SK-N-SH (cell line): ENCODE measurements around the gene CALD1. TPM values are rescaled to one million over a fixed set of nuclear protein-coding genes. Genes with fewer than 3 reads are reported as not detected.

Experiments used
- CTCF ChIA-PET: fragments of 300-600, 350-600 bp; formaldehyde crosslinking; extraction: SDS; loops from one replicate; lab custom pipeline; 2021; lab: Yijun Ruan, JAX
- POLR2A ChIA-PET: fragments of 350-600 bp; sonication (Branson Sonifier 250); formaldehyde crosslinking; extraction: SDS; loops from one replicate; lab custom pipeline; 2020; ENCODE audit warnings: antibody characterized with exemption, inconsistent platforms; lab: Yijun Ruan, JAX
- DNase-seq: peaks from one replicate; pipeline ENCODE4 v3.0.0; 2012
- H2AFZ ChIP-seq: fragments of 200-600 bp; sonication (generic); 2 replicates; pipeline ENCODE4 v1.8.1; 2016; ENCODE audit warnings: antibody characterized with exemption, mild to moderate bottlenecking, low read depth
- H3F3A ChIP-seq: fragments of 200-600 bp; sonication (generic); replicated peaks from 2 replicates; pipeline ENCODE3; 2016; ENCODE audit warnings: antibody characterized with exemption, mild to moderate bottlenecking; ENCODE audit not compliant: insufficient read depth
- H3K27ac ChIP-seq, 2 experiments: fragments of 200-500 bp in 1 of 2; fragments of 200-600 bp in 1 of 2; sonication (Bioruptor generic) in 1 of 2; sonication (generic), shearing (Covaris generic) in 1 of 2; 2 replicates each; pipeline versions ENCODE4 v1.5.1 to v1.6.1; 2014 to 2016; ENCODE audit warnings: low read depth in 2 of 2, inconsistent platforms in 1 of 2, low read length in 1 of 2, mild to moderate bottlenecking in 1 of 2, mixed read lengths in 1 of 2
- H3K27me3 ChIP-seq: fragments of 200-600 bp; sonication (generic), shearing (Covaris generic); 2 replicates; pipeline ENCODE4 v1.6.1; 2016; ENCODE audit warnings: mixed run types; ENCODE audit not compliant: insufficient read depth
- H3K36me3 ChIP-seq, 2 experiments: fragments of 200-500 bp in 1 of 2; fragments of 200-600 bp in 1 of 2; sonication (Bioruptor generic) in 1 of 2; sonication (generic) in 1 of 2; replicated peaks in 1 of 2; 2 replicates each; pipeline versions ENCODE3 to v1.5.1; 2014 to 2016; ENCODE audit warnings: low read length in 1 of 2, mild to moderate bottlenecking in 1 of 2; ENCODE audit not compliant: insufficient read depth in 2 of 2, control insufficient read depth in 1 of 2
- H3K4me1 ChIP-seq, 2 experiments: fragments of 200-500 bp in 1 of 2; fragments of 200-600 bp in 1 of 2; sonication (Bioruptor generic) in 1 of 2; sonication (generic), shearing (Covaris generic) in 1 of 2; 2 replicates each; pipeline versions ENCODE4 v1.5.1 to v1.6.1; 2014 to 2016; ENCODE audit warnings: low read depth in 1 of 2, low read length in 1 of 2, mixed run types in 1 of 2; ENCODE audit not compliant: insufficient read depth in 2 of 2, control insufficient read depth in 1 of 2
- H3K4me2 ChIP-seq: fragments of 200-600 bp; sonication (generic), shearing (Covaris generic); 2 replicates; pipeline ENCODE4 v1.6.1; 2017; ENCODE audit warnings: mixed run types
- H3K4me3 ChIP-seq, 2 experiments: fragments of 200-500 bp in 1 of 2; fragments of 200-600 bp in 1 of 2; sonication (Bioruptor generic) in 1 of 2; sonication (generic), shearing (Covaris generic) in 1 of 2; 2 replicates each; pipeline versions ENCODE4 v1.5.1 to v1.8.1; 2014 to 2016; ENCODE audit warnings: low read depth in 2 of 2, inconsistent platforms in 1 of 2, low read length in 1 of 2, mild to moderate bottlenecking in 1 of 2, mixed read lengths in 1 of 2, moderate library complexity in 1 of 2
- H3K79me2 ChIP-seq: fragments of 200-600 bp; sonication (generic); 2 replicates; pipeline ENCODE4 v1.8.1; 2017; ENCODE audit warnings: mild to moderate bottlenecking; ENCODE audit not compliant: insufficient read depth
- H3K9ac ChIP-seq: fragments of 200-600 bp; sonication (generic); 2 replicates; pipeline ENCODE4 v1.6.1; 2017; ENCODE audit warnings: mixed run types
- H3K9me2 ChIP-seq: fragments of 200-600 bp; sonication (generic); 2 replicates; pipeline ENCODE4 v1.6.1; 2017; ENCODE audit warnings: mixed run types
- H3K9me3 ChIP-seq: fragments of 200-600 bp; sonication (generic); 2 replicates; pipeline ENCODE4 v1.6.1; 2017; ENCODE audit warnings: mixed run types, mild to moderate bottlenecking, moderate library complexity
- H4K20me1 ChIP-seq: fragments of 200-600 bp; sonication (generic); 2 replicates; pipeline ENCODE4 v1.6.1; 2017; ENCODE audit warnings: mild to moderate bottlenecking, mixed run types; ENCODE audit not compliant: insufficient read depth
- CTCF ChIP-seq: fragments of 200-600 bp; sonication (generic); IDR thresholded peaks from 2 replicates; pipeline ENCODE4 v1.6.1; 2017; ENCODE audit warnings: antibody characterized with exemption, mild to moderate bottlenecking, moderate library complexity
- ELF1 ChIP-seq: IDR thresholded peaks from 2 replicates; pipeline ENCODE4 v1.4.0; 2012
- EZH2phosphoT487 ChIP-seq: fragments of 200-600 bp; sonication (generic); IDR thresholded peaks from 2 replicates; pipeline ENCODE4 v1.6.1; 2017; ENCODE audit warnings: low read depth, mixed run types, mild to moderate bottlenecking, antibody characterized with exemption, moderate library complexity, borderline replicate concordance
- FOSL2 ChIP-seq: IDR thresholded peaks from 2 replicates; pipeline ENCODE4 v1.4.0; 2012; ENCODE audit warnings: low read depth, mild to moderate bottlenecking, moderate library complexity, borderline replicate concordance
- FOXJ3 ChIP-seq: sonication (generic); formaldehyde crosslinking; IDR thresholded peaks from 2 replicates; pipeline ENCODE4 v1.5.1; 2020; ENCODE audit warnings: mild to moderate bottlenecking, missing genetic modification reagents
- FOXM1 ChIP-seq: IDR thresholded peaks from 2 replicates; pipeline ENCODE4 v1.4.0; 2012; ENCODE audit warnings: low read depth, mild to moderate bottlenecking
- GABPA ChIP-seq: IDR thresholded peaks from 2 replicates; pipeline ENCODE4 v1.4.0; 2012; ENCODE audit warnings: low read depth, mild to moderate bottlenecking
- MAX ChIP-seq: IDR thresholded peaks from 2 replicates; pipeline ENCODE4 v1.4.0; 2012; ENCODE audit warnings: low read depth
- MEF2A ChIP-seq: IDR thresholded peaks from 2 replicates; pipeline ENCODE4 v1.4.0; 2012; ENCODE audit warnings: low read depth, borderline replicate concordance
- PBX3 ChIP-seq: IDR thresholded peaks from 2 replicates; pipeline ENCODE4; 2012
- POLR2AphosphoS5 ChIP-seq: IDR thresholded peaks from 2 replicates; pipeline ENCODE4 v1.6.1; 2012; ENCODE audit warnings: low read depth, low read length
- RAD21 ChIP-seq: IDR thresholded peaks from 2 replicates; pipeline ENCODE4 v1.6.1; 2012; ENCODE audit warnings: mild to moderate bottlenecking, low read length
- SMC3 ChIP-seq: IDR thresholded peaks from 2 replicates; pipeline ENCODE4 v1.6.1; 2012; ENCODE audit warnings: low read depth, low read length, improper control_type of control experiment
- TAF1 ChIP-seq: IDR thresholded peaks from 2 replicates; pipeline ENCODE4 v1.6.1; 2012; ENCODE audit warnings: low read depth, mild to moderate bottlenecking, low read length, moderate library complexity, borderline replicate concordance
- USF1 ChIP-seq: IDR thresholded peaks from 2 replicates; pipeline ENCODE4 v1.4.0; 2012; ENCODE audit warnings: low read depth, borderline replicate concordance
- USF2 ChIP-seq: fragments of 150-350 bp; IDR thresholded peaks from 2 replicates; pipeline ENCODE4 v1.6.1; 2017; ENCODE audit warnings: antibody characterized with exemption, low read length, low read depth, borderline replicate concordance
- YY1 ChIP-seq: IDR thresholded peaks from 2 replicates; pipeline ENCODE4 v1.4.0; 2012; ENCODE audit warnings: low read depth, mild to moderate bottlenecking
- WGBS: methylation state at CpG from one replicate; pipeline ENCODE4 v1.1.6; 2017; ENCODE audit warnings: low lambda C conversion rate; 5-methylcytosine and 5-hydroxymethylcytosine counted together
- polyA plus RNA-seq, 3 experiments: library from polyadenylated mRNA; depleted of rRNA; stranded (reverse); fragments of >200 nt; gene quantifications; 2 replicates each; pipeline ENCODE4 v1.2.3, GENCODE V29; 2012

CALD1 gene
- polyA plus RNA-seq, 1 of the 3 experiments (the other 2 are of a cell fraction), result 299 TPM

GRCh38 chr7:134764365-134764764 lies 15.1 kb upstream of the CALD1 start:
- no peaks in the 10 kb centered on the region for H3K9me2 ChIP-seq
- H3K4me3 ChIP-seq, result no peak overlapping the region
- H3K27me3 ChIP-seq, result no peaks in the 10 kb centered on the region
- no peaks in the 10 kb centered on the region for H3K79me2 ChIP-seq
- no peaks in the 10 kb centered on the region; a peak in 1 of 4 replicates for H3K4me1 ChIP-seq
- CTCF ChIA-PET, result interaction anchor here (1.1 kb wide), 1 partner anchor 217 kb away, joined by 3 read pairs; no protein-coding TSS in a partner anchor
- H2AFZ ChIP-seq, result no peak overlapping the region
- TF ChIP-seq MAX (no peak), MEF2A (no peak), YY1 (no peak), RAD21 (no peak), FOXJ3 (CRISPR knock-in tag) (no peak), PBX3 (no peak), GABPA (no peak), SMC3 (no peak), FOXM1 (no peak), CTCF (no peak), USF2 (no peak), EZH2phosphoT487 (no peak), POLR2AphosphoS5 (no peak), USF1 (no peak), TAF1 (no peak), ELF1 (no peak), FOSL2 (no peak)
- TF ChIP-seq, all 33 proteins: peak for 0
- DNase-seq, result no peak
- H3K9me3 ChIP-seq, result no peaks in the 10 kb centered on the region
- POLR2A ChIA-PET, result no interaction called here
- H3F3A ChIP-seq, result no peaks in the 10 kb centered on the region
- no peak overlapping the region for H3K27ac ChIP-seq
- 78% methylated on average over 1 of the region's 1 CpG for WGBS
- H3K9ac ChIP-seq, result no peak overlapping the region
- H4K20me1 ChIP-seq, result no peaks in the 10 kb centered on the region
- no peaks in the 10 kb centered on the region for H3K36me3 ChIP-seq
- no peak overlapping the region for H3K4me2 ChIP-seq
